HG03039 (cell line): ENCODE results near the gene AFAP1L2.
"Not testable (repeated sequence)": the region's sequence is repeated elsewhere in the genome, so short reads cannot be mapped to it uniquely, and the experiment has no call there.

Experiments
- ATAC-seq: cut with Tn5 transposase; IDR thresholded peaks from one replicate; pipeline ENCODE4 v1.9.1; 2021; ENCODE audit warnings: mild to moderate bottlenecking, moderate library complexity; ENCODE audit not compliant: unreplicated experiment

AFAP1L2 gene

DNA sequence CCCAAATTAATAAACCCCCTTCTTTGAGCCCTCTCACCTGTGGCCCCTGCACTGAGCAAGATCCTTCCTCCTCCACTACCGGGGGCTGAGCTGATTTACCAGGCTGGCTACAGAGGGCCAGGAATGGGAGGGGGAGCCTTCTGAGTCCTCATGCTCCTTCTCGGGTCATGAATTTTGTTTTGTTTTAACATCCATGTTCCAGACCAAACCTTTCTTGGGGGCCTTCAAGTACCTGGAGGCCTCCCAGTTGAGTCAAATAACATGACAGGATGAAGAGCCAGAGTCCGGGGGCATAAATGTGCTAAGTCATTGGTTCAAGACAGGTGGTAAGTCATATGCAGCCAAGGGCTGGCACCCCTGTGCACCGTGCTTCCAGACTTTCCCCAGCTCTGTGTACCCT lies 39.6 kb downstream of the AFAP1L2 start:
- ATAC-seq, result no peak

DNA sequence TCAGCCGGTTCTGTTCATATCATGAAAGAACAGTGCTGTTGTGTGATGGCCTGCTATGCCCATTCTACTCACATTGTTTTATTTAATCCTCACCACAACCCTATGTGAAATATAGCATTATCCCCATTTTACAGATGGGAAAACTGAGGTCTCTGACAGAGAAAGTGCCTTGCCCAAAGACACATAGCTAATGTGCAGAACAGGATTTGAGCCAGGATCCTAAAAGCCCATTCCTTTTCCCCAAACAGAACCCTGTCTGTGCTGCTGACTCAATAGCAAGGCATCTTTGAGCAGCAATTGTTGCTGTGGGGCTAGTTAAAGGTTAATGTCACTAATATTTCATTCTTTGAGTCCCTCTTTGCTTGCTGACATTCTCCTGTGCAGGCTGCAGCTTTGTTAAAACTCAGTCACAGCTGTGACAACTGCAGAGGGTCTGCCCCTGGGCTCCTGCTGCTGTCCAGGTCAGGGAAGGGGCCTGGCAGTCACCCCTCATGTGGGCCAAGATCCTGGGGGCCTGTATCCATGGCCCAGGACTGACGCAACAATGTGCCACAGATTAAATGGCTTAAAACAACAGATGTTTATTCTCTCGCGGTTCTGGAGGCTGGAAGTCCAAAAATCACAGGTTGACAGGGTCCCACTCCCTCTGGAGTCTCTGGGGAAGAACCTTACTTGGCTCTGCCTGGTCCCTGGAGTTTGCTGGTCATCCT lies 40.4 kb downstream of the AFAP1L2 start:
- ATAC-seq, result no peak

DNA sequence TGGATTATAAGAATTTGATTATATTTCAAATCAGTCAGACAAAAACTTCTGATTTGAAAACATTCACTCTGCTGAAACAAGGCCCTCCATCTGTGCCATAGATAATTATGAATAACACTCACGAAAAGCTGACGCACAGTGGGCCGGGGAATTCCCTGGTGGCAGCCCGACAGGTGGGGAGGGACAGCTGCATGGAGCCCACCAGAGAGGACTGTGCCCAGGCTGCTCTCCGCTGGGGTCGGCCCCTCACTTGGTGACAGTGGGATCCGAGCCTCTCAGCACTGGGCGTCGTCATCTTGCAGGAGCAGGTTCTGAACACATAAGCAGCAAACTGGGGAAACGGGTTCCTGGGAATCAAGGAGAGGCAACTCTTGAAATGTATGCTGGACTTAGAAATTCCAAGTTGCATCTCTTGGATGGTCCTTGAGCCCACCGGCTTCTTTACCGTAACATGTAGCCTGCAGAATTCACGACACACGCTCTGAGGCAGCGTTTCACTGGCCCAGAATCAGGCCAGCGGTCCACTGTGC lies 41.4 kb downstream of the AFAP1L2 start:
- ATAC-seq, result no peak

DNA sequence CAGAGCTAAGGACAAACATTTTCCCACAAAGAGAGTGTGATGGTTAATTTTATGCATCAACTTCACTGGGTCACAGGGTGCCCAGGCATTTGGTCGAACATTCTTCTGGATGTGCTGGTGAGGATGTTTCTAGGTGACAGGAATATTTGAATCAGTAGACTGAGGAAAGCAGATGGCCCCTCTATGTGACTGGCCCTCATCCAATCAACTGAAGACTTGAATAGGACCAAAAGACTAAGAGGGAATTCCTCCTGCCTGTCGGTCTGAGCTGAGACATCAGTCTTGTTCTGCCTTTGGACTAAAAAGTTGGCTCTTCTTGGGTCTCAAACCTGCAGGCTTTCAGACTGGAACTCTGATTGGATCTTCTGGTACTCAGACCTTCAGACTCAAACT lies 44.4 kb downstream of the AFAP1L2 start:
- no peak for ATAC-seq

DNA sequence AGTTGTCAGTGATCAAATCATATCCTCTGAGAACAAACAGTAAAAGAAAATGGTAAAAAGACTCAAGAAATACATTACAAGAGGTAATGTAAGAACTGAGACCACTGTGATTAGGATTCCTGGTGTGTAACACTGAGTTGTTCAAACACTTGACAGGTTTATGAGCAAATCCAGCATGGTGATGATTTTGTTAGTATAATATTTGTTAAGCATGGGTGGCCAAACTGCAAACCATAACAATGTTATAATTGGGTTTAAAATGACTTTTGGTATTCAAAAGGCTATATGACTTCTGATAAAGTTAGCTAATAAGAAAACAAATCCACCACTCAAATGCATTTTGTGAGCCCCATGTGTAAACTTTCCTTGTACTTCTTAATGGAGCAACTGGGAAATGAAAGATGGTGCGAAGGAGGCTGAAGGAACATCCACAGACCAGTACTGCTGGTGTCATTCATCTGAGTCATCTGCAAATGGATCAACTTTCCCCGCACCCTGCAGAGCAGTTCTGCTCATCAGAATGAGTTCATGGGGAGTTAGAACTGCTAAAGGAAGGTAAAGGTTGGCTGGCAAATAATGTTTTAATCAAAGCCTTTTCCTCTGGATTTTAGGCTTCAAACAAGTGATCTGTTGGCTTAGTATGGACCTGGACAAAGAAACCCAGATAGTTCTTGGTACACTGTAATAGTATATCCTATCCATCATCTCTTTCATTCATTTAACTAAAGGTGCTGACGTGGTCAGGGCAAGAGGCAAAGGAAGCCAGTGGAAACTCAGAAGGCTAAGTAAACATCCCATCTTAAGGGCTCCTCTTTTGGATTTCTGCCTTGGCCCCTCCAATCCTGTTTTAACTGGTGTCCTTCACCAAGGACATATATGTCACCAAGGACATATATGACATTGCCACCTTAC lies 45.0 kb downstream of the AFAP1L2 start:
- no peak for ATAC-seq

DNA sequence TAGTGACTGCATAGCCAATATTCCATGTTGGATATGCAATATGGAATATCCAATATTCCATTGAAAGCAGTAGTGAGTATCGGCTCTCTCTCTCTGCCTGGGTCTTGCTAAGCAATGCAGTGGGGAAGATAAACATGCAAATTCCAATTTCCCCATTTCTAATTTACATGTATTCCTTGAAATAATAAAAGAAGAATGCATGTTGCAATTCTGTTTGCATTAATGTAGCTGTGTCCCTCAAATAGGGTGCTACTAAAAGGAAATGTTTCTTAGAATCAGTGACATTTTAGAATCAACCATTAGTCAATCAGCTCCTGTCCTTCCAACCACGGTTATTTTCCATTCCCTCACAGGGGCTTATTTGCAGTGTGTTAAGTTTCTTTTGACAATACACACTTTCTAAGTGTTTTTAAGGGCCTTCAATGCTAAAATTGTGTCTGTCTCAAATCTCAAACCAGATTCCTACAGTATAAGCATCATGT lies 46.7 kb downstream of the AFAP1L2 start:
- no peak for ATAC-seq

DNA sequence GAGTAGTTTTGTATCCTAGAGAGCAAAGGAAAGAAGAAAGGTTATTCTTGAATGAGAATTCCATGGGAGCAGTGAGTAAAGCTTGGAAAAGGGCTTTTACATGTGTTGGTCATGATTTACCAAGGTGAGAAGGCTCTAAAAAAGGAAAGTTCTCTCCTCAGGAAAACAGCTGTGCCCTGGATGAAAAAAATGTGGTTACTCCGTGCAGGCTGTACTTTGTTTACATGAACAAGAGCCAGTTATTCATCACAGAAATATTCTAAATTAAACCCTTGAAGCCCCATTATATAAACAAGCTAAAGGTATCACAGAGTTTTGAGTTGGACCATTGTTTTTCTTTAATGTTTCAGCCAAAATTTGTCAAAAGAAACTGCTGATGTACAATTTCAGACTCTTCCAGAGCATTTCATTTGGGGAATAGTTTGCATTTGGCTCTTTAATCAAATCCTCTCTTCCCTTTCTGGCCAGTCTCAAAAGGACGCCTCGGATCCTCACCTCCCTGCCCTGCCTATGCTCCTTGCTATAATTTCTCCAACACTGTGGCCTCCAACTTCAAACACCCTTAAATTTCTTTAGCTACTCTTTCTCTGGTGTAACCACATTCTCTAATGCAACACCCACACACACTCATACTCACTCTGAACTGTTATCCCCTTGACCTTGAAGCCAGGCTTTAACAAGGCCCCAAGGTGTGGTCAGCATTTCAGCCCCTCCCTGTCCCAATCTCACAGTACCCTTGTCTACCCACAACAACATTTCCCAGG lies 47.4 kb downstream of the AFAP1L2 start:
- no peak for ATAC-seq

DNA sequence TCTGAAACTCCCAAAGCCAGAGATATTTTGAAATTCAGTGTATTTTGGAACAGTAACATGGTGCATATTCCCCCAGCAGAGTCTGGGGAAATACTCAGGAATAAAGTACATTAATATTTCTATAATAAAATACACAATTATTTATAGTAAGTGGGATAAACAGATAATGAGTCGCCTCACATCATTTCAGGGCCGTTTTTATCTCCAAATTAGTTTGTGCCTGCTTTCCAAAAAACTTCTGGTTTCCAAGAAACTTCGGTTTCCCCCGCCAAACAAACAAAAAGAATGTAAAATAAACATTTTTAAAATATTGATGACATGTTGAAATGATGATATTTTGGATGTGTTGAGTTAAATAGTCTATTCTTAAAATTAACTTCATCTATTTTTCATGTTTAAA lies 48.2 kb downstream of the AFAP1L2 start:
- ATAC-seq, result no peak

DNA sequence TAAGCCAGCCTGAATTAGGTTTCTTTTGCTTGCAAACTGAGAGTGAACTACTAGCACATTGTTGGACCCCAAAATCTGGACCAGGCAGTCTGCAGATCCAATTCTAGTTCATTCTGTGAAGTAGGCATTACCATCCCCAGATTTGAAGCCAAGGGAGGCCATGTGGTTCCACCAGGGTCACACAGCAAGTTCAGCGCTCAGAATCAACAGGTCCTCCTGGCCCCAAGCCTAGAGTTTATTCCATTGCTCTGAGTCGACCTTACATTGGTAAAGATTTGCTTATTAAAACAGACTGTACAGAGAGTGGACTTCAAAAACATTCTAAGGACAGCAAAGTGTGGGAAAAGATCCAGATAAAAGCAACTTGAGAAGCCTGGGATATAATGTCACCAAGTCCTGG lies 50.9 kb downstream of the AFAP1L2 start:
- ATAC-seq, result no peak

DNA sequence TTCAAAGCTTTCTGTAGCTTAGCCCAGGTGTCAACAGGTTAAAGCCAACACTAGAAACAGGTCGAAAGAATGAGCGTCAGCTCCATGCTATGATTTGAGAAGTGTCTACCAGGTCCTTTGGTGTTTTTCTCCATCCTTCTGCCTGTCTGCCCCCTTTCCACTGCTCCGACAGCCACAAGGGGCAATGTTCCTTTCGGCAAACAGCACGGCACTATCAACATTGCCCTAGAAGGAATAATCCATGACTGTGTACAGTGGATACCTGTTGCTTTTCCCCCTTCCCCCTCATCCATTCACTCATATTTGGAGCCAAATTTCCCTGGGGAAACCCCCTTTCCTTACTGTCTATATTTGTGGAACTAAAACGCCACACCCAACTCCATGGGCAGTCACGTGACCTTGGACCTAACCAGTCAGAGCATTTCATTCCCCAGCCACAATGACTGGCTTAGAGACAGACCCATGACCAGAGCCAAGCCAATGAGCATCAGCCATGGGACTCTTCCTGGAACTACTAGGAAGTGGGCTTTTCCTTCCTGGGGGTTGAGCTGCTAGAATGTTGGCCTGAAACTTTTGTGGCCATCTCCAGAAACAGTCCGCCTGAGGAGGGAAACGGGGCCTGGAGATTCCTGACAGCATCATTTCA lies 51.5 kb downstream of the AFAP1L2 start:
- no peak for ATAC-seq

DNA sequence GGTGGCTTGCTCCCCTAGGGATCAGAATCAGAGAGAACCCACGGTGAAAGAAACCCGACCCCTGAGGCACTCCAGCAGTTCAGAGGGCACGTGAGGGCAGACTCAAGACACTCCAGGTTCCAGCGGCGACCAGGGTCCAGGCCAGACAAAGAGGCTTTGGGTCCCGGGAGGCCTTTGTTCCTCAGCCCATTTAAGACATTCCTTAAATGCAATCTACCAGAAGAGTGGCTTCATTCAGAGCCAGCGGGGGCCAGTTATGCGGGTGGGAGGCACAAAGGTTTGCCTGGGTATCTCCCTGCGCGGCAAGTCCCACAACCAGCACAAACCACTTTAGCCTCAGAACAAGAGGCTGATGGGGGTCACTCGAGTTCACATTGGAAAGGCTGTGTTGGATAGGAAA lies 53.6 kb downstream of the AFAP1L2 start:
- no peak for ATAC-seq

DNA sequence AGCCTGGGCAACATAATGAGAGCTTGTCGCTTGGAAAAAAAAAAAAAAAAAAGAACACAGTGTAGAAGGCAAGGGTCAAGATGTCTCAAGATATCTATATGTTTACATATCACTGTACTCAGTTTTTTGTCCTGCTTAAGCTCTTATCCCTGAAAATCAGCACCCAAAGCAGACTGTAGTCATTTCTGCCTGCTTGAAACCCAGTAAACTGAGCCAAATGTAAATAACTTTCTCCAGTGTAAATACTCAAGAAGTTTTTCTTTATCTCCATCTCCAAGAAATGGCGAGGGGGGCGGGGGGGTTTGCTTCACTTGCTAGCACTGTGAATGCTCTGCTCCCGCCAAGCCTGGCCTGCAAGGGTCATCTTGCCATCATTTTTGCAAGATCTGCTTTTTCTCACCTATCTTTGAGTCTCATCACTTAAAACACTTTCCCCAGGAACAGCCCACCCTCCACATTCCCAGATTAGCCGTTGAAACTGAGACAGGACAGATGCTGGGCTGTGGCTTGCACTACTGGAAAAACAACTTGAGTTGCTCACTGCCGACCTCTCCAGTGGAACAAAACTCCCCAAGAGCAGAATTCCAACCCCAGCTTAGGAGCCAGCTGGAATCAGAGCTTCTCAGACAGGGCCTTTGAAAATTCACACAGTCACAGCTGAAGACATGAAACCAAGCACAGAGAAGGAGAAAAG lies 54.6 kb downstream of the AFAP1L2 start:
- no peak for ATAC-seq

DNA sequence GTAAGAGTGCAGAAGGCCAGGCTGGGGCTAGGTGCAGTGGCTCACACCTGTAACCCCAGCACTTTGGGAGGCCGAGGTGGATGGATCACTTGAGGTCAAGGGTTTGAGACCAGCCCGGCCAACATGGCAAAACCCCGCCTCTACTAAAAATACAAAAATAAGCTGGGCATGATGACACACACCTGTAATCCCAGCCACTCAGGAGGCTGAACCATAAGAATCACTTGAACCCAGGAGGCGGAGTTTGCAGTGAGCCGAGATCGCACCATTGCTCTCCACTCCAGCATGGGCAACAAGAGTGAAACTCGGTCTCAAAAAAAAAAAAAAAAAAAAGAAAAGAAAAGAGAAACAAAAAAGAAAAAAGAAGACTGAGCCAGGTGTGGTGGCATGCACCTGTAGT lies 55.2 kb downstream of the AFAP1L2 start:
- ATAC-seq, result not testable (repeated sequence)

DNA sequence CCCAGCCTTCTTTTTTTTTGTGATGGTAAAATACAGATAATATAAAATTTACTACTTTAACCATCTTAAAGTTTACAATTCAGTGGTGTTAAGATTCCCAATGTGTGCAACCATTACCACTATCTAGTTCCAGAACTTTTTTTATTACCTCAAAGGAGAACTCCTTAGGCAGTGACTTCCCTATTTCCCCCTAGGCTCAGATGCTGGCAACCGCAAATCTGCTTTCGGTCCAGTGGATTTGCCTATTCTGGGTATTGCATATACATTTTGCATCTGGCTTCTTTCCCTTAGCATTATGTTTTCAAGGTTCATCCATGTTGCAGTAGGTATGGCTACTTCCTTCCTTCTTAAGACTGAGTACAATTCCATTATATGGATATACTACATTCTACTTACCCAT lies 56.5 kb downstream of the AFAP1L2 start:
- ATAC-seq, result no peak

DNA sequence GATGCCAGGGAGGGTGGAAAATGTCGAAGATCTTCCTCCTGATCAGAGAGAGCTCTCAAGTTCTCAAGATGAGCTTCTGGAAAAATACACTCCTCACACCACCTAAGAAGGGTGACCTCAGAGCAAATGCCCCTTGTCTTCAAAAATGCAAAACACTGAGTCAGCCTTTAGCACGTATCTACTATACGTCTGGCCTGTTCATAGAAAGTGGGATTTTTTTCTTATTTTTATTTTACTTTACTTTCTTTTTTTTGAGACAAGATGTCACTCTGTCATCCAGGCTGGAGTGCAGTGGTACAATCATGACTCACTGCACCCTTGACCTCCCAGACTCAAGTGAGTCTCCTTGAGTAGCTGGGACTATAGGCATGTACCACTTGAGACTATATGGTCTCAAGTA lies 57.1 kb downstream of the AFAP1L2 start:
- no peak for ATAC-seq

DNA sequence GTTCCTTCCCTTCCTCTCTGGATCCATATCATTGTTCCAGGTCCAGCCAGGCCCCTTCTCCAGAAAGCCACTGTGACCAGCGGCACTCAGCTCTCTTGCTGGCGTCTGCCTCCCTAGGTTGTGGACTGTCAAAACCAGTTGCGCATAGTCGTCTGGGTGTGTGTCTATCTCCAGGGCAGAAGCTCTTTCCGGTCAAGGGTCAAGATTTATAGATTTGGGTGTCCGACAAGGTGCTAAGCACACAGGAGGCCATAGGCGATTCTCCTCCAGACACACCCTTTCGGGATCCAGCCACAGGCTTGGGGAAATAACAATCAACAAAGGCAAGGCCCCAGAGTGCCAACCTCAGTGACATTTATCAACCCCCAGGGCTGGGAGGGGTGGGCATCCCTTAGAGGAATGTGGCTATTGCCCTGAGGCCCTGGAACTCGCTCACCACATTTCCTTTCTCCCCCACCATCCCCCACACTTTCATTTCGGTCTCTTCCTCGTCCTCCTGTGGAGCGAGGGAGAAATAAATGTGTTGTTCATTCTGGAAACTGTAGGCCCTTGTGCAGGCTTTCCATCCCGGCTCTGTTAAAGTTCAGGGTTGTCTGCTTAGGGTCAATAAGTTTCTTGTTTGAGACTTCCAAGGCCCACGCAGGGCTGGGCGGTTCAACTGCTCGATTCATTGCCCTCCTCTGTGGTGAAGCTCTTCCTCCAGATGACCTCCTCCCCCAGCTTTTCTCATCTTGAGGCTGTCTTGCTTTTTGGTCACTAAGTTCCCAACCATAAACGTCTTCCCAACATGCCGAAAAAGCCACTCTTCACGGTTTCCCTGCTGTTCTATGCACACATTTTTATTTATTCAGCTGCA lies 57.9 kb downstream of the AFAP1L2 start:
- ATAC-seq, result no peak

DNA sequence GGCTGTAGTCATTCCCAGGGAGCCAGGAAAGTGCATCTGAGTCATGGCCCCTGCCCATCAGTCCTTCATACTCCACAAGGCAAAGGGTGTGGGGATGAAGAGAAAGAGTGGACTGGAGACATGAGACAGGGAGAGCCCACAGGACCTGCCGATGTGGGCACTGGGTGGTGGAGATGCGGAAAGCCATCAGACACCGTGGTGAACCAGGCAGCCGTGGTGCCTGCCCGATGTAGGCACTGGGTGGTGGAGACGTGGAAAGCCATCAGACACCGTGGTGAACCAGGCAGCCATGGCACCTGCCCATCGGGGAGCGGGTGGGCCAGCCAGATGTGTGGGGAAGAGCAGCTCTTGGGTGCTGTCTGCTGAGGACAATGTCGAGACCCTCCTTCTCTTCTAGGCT lies 58.6 kb downstream of the AFAP1L2 start:
- ATAC-seq, result no peak

DNA sequence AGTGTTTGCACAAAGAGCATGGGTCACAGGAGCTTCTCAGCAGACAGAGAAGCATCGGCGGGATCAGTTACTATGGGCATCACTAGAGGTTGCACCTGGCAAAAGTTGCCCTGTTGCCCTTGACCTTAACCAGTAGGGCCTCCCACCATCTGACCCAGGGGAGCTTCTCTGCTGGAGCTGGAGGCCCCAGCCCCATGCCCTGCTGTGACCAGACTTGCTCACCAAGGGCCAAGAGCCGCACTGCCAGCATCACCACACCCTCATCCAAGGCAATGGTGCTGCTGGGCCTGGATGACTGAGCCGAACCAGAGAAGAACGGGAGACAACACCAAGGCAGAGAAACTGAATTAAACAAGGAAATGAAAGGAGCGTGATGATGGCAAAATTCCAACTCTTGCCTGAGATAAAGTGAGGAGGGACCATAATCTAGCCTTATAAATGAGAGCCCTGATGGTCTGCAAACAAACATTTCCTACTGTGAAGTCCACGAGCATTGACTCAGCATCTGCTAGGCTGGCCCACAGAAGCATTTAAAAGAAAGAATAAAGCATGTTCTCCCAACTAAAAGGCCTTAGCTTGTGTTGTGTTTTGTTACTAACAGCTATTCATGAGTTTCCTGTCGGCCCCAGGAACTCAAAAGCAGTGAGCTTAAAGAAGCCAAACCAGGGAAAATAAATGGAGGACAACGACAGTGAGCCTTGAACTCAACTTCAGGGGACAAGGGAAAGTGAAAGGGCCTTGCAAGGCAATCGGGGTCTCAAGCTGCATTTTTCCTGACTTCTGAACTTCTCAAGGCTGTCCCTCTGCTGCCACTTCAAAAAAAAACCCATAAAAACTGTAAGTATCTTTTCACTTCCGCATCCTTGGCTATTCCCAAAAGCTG lies 60.4 kb downstream of the AFAP1L2 start:
- no peak for ATAC-seq
